CD4-positive, alpha-beta T cell treated with Interleukin-2 at 100 ng/mL for 4 hours (primary cell): ENCODE data around the gene MGP.

ENCODE experiments used
- DNase-seq: peaks from one replicate; pipeline ENCODE4 v3.0.0-alpha.2; 2020; ENCODE audit warnings: low spot score

Gene MGP

DNA sequence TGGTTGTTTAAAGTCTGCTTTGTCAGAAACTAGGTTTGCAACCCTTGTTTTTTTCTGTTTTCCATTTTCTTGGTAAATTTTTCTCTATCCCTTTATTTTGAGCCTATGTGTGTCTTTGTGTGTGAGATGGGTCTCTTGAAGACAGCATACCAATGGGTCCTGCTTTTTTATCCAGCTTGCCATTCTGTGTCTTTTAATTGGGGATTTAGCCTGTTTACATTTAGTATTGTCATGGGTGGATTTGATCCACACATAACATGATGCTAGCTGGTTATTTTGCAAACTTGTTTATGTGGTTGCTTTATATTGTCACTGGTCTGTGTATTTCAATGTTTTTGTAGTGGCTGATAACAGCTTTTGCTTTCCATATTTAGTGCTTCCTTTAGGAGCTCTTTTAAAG lies 25.2 kb downstream of the MGP start:
- no peak for DNase-seq

GRCh38 chr12:14858513-14858912 lies 27.1 kb downstream of the MGP start:
- no peak for DNase-seq

GRCh38 chr12:14854586-14855183 lies 31.0 kb downstream of the MGP start:
- DNase-seq: no peak

GRCh38 chr12:14853961-14854360 lies 31.7 kb downstream of the MGP start:
- no peak for DNase-seq

DNA sequence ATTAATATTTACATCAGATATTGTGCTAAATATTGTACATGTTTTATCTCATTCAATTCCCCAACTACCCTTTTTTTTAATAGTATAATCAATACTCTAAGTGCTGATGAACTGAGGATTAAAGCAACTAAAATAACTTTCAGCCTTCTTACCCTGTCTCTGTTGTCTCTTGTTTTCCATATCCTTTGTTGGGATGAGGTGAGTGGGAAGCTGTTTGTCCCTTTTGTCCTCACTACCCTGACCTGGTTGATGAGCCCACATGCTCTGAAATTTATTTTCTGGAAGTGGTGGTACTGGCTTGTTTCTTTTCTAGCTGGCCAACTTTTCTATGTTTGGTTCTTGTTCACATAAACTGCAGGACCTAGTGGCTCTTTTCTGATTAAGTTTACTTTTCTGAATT lies 32.8 kb downstream of the MGP start:
- no peak for DNase-seq

DNA sequence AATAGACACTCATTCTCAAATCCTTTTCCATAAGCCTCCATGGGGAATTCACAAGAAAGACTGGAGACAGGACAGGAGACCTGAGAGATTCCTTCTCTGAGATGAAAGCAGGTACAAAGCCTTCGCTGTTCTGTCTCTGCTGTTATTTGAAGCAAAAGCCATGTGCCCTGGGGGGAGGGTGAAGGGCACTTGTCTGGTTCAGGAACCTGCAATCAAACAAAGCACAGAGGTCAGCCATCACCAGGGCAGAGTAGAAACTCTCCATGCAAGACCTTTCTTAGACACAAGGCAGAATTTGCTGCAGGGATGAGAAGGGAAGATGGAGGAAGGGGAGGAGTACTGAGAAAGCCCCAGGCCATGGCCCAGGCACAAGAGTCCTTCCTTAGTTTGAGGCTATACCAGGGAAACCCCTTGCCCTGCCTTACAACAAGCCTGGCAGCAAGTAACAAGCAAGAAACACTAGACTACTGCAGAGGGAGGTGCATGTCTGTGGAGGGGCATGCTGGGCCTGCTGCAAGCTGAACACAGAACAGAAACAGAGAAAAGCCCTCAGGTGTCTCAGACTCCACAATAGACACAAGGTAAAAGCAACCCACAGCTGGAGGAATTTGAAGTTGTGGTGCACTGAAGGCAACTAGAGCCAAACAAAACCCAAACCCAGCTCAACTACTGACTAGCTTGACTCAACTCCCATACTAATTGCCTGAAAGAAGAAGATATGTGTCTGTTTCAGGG lies 34.6 kb downstream of the MGP start:
- DNase-seq: no peak

GRCh38 chr12:14849661-14850060 lies 36.0 kb downstream of the MGP start:
- no peak for DNase-seq

DNA sequence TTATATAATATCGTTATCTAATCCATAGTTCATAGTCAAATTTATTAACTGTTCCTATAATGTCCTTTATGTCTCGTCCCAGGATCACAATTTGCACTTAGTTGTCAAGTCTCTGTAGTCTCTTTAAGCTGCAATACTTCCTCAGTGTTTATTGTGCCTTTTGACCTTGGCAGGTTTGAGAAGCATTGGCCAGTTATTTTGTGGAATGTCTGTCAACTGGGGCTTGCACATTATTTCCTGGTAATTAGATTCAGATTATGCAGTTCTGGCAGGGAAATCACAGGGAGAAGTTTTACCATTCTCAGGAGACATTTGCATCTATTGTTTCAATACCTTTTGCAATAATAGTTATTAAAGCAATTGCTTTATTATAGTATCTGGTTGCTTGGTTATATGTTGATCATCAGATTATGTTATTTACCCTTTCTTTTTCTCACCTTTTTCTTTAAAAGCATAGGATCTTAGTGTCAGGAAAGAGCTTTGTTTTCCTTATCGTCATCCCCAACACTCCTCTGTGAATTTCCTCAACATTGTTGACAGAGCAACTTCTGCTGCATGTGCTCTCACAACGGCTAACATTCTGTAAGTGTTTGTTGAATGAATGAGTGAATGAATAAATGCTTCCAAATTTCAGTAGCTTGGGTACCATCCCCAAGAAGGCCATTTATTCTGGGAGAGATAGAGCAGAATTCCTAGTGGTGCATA lies 38.6 kb downstream of the MGP start:
- DNase-seq: no peak

DNA sequence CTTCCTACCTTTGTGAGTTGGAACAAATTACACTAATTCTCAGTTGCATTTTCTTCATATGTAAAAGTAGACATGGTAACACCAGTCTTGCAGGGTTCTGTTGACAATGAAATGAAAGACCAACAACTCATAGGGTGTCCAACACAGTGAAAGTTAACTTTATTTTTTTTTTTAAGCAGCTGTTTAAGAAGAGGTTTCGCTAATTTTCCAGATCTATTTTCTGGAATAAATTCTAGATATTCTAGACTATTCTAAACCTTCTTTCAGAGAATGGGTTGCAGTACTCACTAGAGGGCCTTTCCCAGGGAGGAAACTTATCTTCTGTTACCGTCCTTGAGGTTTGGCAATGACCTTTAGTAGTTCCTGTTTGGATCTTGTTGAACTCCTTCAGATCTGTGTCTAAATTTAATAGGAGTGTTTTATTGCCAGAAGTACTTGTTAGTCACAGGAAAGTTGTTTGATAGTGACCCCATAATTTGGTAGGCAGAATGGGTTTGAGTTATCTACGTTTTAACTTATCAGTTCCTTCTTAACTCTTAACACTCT lies 39.5 kb downstream of the MGP start:
- no peak for DNase-seq

DNA sequence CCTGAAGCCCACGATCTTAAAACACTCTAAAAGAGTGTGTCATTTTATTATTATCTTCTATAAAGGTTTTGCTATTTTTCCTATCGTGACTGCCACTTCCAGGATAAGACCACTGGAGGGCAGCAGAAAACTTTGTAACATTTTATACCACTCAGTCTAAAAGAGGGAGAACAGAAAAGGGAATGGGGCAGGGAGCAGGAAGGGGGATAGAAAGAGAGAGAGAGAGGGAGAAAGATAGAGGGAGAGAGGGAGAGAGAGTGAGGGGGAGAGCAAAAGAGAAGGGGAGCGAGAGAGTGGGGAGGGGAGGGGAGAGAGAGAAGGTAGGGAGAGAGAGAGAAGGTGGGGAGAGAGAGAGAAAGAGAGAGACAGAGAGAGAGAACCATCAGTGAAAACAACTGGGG lies 40.3 kb downstream of the MGP start:
- DNase-seq: peak; percentile 74

DNA sequence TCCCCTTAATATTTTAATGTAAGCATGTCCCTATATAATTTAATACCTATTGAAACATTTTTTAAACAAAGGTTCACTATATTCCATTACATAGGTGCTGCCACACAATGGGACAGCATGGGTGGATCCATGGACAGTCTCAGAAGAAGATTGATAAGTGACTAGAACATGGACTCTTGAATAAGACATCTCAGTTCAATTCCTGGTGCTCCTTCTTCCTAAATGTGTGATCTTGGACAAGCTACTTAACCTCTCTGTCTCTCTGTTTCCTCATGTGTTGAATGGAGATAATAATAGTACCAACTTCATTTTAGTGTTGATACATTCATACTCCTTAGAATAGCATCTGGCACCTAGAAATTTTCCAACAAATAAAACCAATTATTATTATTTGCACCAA lies 41.3 kb downstream of the MGP start:
- no peak for DNase-seq

- DNase-seq: no peak
Observed at GRCh38 chr12:14843425-14843887, 42.2 kb downstream of the MGP start, which contains the start of gene ART4. ART4 (minus strand) TSS chr12:14843526; CDS start chr12:14843113, 413 bp downstream.

DNA sequence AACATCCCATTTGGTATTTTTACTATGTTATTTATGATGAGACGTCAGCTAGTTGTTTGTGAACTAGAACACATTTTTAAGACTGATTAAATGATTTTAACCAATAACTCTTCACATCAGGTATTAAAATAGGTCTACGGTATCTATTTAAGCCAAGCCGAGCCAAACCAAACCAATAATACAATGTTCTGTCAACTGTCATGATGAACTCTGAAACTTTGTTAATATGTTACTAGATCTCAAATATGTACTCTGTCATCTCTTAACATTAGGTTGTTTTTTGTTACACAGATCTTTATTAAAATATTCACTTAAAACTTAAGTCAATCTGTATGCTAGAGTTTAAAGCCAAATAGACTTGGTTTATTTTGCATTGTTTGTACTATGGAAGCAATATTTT lies 43.3 kb downstream of the MGP start:
- no peak for DNase-seq

DNA sequence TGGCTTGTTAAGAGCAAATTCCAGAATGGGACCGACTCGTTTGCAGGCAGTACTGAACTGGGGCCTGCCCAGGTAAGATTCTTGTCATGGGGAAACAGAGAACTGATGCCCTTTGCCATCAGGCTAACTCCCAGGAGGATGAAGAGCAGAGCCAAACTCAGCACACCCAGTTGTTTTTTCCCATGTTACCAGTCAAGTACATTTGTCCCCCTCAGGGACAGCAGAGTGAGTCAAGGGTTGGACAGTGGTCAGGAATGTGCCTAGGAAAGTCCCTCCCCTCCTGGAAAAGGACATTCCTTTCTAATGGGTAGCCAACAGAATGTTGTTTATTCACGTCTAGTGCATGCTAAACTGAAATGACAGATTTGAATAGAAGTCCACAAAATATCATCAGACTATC lies 43.9 kb downstream of the MGP start:
- no peak for DNase-seq

DNA sequence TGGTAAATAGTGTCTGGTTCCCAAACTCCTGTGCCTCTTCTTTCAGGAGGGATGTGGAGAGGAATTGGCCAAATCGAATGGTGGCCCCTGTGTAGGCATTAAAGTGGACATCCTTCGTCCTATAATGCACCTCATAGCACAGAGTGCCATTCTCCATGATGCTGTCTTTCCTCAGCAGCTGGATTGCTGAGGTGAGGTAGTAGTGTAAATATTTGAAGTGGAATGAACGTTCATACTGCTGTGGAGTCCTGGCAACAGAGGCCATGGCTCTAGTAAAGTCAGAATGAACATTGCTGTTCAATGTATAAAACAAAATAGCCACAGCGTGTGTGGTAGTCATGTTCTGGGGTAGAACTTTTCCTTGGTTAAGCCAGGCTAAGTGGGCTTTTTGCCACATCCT lies 45.0 kb downstream of the MGP start:
- no peak for DNase-seq

GRCh38 chr12:14839262-14839661 lies 46.4 kb downstream of the MGP start:
- no peak for DNase-seq

DNA sequence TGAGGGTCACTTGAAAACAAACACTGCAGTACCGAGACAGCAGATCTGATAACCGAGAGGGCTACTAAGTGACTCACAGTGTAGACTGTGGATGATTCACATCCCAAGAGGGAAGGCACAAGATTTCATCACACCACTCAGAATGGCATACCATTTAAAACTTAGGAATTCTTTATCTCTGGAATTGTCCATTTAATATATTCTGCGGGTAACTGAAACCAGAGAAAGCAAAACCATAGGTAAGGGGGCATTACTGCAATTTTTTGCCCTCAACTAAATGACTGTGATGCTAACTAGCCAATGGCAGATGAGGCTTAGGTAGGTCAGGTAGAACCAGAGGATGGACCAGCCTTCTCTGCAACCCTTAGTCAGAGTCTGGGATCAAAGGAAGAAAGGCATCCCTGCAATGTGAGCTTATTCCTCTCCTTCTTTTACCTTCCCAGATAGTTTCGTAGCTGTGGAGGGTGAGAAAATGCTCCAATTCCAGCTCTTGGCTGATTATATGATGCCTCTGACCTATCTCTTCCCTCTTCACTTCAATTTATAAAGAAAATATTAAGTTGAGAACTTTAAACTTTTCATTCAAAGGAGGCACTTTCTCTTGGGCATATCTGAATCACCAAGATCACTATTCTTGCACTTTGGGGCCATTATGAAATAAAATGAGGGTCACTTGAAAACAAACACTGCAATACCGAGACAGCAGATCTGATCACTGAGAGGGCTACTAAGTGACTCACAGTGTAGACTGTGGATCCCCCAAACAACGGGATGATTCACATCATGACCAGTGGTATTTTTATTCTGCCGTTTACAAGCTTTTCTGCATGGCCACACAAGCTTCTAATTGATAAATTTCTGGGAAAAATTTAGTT lies 49.1 kb downstream of the MGP start:
- no peak for DNase-seq

DNA sequence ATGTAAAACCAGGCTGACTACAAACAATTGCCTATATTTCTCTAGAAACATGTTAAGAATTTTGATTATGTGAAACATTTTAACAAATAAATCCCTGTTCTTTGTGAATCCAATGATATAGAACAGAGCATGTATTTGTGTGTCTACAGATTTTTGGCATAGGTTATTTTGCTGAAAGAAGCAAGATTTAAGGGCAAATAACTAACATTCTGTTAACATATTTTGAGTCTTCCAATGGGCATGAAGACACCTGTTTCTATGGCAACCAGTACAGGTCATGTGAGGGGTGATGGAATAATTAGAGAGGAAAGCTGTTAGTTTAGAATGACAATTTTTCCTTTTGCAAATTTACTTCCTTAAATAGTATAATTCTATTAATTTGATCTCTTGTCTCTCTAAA lies 51.1 kb downstream of the MGP start:
- DNase-seq: no peak

DNA sequence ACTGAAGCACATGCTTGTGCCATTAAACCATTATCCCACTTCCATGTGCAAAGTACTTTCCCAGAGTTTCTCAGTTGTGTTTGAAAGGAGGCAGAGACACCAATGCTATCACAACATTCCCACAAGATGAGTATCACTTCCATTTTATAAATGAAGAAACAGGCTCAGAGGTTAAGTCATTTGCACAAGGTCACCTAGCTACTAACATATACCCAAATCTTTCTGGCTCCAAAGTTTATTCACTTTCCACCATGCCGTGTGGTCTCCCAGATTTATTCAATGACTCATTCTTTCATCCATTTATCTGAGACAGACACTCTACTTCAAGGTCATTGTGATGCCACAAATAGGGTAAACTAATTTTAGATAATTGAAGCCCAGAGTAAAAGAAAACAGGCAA lies 51.7 kb downstream of the MGP start:
- no peak for DNase-seq

- DNase-seq: no peak
Observed at GRCh38 chr12:14833336-14833735, 52.3 kb downstream of the MGP start.
